22Rv1 (cell line): ENCODE results near the gene ITGA8.
"Not testable (repeated sequence)": the region's sequence is repeated elsewhere in the genome, so short reads cannot be mapped to it uniquely, and the experiment has no call there.

ENCODE experiments used
- H3K27ac ChIP-seq: fragments of 450-650 bp; 2 replicates; pipeline ENCODE4 v1.5.1; 2017
- ZFX ChIP-seq: fragments of 450-650 bp; IDR thresholded peaks from 2 replicates; pipeline ENCODE4 v1.6.1; 2017; ENCODE audit warnings: antibody characterized with exemption, borderline replicate concordance
- TF ChIP-seq, protein P1 (sequence below): fragments of 450-650 bp; IDR thresholded peaks from 2 replicates; pipeline ENCODE4 v1.5.1; 2017; ENCODE audit warnings: mild to moderate bottlenecking

Gene ITGA8

DNA sequence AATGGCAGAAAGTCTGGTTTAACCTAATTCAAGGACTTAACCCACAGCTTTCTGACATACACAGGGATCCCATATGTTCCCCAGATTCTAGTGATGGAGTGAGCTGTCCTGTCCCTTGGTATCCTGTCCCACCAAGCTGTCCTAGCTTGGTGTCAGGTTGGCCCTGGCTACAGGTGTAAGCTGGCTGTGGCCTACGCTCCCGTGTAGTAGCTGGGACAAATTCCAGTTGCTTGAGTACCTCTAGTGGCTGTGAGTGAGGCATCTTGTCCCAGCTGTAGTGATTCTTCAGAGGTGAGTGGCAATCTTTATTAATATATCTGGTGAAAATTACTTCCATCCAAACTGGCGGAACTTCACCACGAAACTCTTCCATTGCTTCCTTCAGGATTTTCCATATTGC lies 243.4 kb downstream of the ITGA8 start:
- no peak overlapping the region for H3K27ac ChIP-seq
- TF ChIP-seq, protein P1, sequence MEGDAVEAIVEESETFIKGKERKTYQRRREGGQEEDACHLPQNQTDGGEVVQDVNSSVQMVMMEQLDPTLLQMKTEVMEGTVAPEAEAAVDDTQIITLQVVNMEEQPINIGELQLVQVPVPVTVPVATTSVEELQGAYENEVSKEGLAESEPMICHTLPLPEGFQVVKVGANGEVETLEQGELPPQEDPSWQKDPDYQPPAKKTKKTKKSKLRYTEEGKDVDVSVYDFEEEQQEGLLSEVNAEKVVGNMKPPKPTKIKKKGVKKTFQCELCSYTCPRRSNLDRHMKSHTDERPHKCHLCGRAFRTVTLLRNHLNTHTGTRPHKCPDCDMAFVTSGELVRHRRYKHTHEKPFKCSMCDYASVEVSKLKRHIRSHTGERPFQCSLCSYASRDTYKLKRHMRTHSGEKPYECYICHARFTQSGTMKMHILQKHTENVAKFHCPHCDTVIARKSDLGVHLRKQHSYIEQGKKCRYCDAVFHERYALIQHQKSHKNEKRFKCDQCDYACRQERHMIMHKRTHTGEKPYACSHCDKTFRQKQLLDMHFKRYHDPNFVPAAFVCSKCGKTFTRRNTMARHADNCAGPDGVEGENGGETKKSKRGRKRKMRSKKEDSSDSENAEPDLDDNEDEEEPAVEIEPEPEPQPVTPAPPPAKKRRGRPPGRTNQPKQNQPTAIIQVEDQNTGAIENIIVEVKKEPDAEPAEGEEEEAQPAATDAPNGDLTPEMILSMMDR = no peak
- TF ChIP-seq ZFX = no peak

GRCh38 chr10:15475439-15475838 lies 244.3 kb downstream of the ITGA8 start:
- H3K27ac ChIP-seq = not testable (repeated sequence)

DNA sequence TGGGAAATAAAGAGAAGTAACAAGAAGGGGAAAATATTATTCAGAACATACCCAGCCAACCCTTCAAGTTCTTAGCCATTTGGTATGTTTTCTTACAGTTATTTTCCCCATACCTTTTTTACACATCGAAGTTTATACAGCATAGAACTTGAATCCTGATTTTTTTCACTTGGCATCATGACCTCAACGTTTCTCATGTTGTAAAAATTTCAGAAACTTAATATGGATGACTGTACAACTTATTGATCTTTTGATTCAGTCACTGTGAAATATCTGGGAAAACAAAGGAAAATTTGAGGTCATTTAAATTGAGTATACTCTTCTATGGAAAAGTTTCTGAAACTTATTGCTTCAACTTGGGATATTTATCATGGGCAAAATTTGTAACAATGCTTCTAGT lies 245.1 kb downstream of the ITGA8 start:
- H3K27ac ChIP-seq = no peak overlapping the region
- TF ChIP-seq, protein P1 = no peak
- no peak for TF ChIP-seq ZFX

- no peak overlapping the region for H3K27ac ChIP-seq
- TF ChIP-seq, protein P1 = no peak
- no peak for TF ChIP-seq ZFX
These were observed 246.3 kb downstream of the ITGA8 start for GRCh38 chr10:15473396-15473767.

- TF ChIP-seq, protein P1 = no peak
- no peak for TF ChIP-seq ZFX
- H3K27ac ChIP-seq = no peak overlapping the region
These were observed 247.0 kb downstream of the ITGA8 start for GRCh38 chr10:15472431-15473395.

DNA sequence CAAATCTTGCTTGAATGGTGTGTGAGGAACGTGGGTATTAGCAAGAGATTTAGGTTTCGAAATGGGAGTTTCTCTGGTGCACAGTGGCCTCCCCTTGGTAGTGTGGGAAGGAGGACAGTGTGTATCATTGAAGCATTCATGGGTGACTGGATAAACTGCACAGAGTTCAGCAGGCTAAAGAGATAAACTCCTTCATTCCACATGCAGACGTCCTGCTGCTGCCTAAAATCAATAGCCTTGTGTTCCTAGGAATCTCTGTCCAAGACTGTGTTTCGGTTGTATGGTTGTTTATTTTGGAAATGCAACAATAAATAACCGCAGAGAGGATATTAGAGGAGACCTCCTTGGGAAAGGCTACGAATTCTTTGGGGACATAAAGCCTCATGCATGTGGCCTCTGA lies 247.7 kb downstream of the ITGA8 start:
- no peak overlapping the region for H3K27ac ChIP-seq
- TF ChIP-seq, protein P1 = no peak
- no peak for TF ChIP-seq ZFX

GRCh38 chr10:15469111-15469510 lies 250.6 kb downstream of the ITGA8 start:
- H3K27ac ChIP-seq = no peak overlapping the region
- TF ChIP-seq, protein P1 = no peak
- no peak for TF ChIP-seq ZFX

- H3K27ac ChIP-seq = no peak overlapping the region
- TF ChIP-seq, protein P1 = no peak
- no peak for TF ChIP-seq ZFX
These were observed 255.3 kb downstream of the ITGA8 start for GRCh38 chr10:15464381-15464780.
